ENCODE results near the gene ARID1A.

DNA sequence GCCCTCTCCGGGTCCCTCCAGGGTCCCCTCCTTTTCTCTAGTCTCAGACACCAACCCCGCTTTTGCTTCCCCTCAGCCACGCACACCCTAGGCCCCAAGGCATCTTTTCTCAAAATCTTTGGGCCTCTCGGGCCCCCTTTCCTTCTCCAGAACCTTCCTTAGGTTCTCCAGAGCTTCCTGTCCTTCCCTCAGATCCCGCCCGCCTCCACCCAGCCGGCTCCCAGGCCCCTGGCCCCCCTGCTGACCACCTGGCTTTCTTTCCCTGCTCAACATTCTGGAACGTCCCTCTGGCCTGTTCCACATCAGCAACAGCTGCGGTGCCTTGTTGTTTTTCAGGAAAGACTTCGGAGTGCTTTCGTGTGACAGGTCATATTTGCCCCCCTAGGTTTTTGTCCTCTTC lies 131.8 kb downstream of the ARID1A start:
- TF ChIP-seq, protein P1, sequence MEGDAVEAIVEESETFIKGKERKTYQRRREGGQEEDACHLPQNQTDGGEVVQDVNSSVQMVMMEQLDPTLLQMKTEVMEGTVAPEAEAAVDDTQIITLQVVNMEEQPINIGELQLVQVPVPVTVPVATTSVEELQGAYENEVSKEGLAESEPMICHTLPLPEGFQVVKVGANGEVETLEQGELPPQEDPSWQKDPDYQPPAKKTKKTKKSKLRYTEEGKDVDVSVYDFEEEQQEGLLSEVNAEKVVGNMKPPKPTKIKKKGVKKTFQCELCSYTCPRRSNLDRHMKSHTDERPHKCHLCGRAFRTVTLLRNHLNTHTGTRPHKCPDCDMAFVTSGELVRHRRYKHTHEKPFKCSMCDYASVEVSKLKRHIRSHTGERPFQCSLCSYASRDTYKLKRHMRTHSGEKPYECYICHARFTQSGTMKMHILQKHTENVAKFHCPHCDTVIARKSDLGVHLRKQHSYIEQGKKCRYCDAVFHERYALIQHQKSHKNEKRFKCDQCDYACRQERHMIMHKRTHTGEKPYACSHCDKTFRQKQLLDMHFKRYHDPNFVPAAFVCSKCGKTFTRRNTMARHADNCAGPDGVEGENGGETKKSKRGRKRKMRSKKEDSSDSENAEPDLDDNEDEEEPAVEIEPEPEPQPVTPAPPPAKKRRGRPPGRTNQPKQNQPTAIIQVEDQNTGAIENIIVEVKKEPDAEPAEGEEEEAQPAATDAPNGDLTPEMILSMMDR (conservative IDR thresholded peaks at IDR 0.05 in 1 of 2, IDR thresholded peaks at IDR 0.05 in 1 of 2; ENCODE audit: low read depth in 1 of 2, low read length in 2 of 2), result no peak
- no peak for TF ChIP-seq EZH2 (IDR thresholded peaks at IDR 0.05; ENCODE audit: low read length, missing control alignments)
